Fibroblast of skin of back (primary cell): ENCODE results near the gene EIF6.

Experiments
- DNase-seq: peaks from one replicate; pipeline ENCODE4 v3.0.0-alpha.2; 2013

EIF6 gene

DNA sequence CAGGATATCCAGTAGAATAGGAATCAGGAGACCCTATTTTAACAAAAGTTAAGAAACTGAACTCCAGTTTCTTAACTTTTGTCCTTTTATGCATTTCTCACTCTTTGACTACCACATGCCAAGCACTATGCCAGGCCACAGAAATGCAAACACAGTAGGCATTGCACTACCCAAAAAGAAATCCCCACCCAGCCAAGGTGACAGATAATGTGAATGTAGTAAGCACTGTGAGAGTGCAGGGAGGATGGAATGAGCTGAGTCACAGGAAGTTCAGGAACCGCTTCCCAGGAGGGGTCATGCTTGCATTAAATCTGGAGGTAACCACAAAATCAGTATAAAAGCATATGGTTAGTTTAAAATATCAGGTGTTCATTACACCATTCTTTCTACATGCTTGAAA is 27.7 kb upstream of the EIF6 start:
- peak; percentile 93 for DNase-seq

DNA sequence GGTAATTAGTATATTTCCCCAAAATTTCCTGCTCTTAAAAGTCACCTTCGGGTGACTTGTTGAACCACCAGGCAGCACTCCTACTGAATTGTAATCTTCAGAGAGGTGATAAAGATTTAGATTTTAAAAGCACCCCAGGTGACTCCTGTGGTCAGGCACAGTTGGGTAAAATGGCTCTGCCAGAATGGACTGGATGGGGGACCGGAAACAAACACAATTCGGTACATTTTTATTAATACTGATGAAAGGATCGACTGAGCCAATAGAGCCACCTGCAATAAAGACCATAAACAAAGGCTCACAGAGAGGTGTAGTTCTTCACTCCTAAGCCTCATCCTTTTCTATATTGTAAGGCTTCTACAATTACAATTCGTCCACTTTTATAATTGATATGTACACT is 27.2 kb upstream of the EIF6 start:
- DNase-seq: no peak

DNA sequence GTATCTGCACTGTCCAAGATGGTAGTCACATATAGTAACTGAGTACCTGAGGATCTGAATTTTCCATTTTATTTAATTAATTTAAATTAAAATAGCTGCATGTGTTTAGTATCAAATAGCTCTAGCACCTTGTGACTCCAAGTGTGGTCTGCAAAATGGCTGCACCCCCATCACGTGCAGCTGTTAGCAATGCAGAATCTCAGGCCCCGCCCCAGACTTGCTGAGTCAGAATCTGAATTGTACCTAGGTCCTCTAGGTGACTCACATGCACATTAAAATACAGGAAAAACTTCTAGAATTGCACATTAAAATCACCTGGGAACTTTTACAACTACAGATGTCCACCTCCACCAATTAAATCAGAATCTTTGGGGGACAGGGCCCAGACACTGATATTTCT is 26.8 kb upstream of the EIF6 start:
- peak; percentile 49 for DNase-seq

DNA sequence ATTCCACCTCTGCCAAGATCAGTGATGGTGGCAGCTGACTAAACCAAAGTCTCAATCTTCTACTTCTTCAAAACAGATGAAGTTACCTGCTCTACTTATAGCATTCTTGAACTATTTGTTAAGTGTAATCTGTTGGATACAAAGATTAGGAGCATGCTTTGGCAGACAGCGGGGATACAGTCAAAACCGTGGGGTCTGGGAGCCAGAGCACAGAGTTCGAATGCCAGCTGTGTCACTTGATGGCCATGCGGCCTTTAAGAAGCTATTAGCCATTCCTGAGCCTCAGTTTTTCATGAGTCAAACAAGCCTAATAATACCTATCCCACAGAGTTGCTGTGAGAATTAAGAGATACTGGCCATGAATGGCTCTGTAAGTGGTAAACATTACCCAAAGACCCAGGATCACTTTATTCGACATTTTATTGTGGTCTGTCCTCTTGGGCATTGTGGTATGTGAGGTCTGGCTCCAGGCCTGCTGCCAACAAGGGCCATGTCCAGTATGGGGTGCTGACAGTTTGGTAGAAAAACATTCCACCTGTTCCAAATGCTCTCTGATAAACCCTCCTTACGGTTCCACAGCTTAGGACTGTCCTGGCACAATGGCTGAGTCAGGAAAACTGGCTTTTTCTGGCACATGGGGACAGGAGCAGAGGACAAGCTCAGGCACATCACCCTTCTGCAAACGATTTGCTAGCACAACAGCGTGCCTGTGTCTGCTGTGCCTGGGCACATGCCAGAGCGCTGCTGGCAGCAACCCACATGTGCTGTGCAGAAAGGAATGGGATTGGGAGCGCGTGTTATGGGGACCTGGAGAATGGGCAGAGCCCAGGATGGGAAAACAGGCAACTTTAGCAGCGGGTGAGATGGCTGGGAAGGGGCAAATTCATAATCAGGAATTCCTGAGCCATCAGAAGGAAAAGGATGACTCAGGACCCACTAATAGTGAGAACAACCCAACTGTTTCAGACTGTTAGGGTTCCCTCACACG is 23.4 kb upstream of the EIF6 start:
- peak; percentile 97 for DNase-seq

DNA sequence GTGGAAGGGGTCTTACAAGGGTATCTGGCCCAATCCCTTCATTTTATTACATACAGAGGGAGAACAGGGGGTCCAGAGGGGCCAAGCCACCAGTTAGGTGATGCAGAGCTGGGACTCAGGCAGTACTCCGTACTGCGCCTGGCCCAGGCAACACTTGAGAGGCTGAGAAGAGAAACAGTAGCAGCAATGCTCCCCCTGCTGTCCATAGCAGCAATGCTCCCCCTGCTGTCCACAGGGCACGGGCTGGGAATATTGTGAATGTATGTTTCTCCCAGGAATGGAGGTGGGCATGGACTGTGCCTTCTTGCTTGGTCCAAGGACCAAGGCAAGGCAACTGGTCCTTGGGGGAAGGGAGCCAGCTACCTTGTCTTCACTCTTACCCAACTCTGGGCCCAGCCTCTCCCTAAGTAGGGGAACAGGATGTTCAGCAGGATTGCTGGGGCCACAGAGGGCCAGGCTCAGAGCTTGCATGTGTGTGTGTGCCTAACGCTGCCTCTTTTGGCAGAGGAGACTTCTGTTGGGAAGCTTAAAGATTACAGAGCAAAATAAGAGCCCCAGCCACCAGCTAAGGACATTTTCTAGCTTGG is 22.5 kb upstream of the EIF6 start:
- peak; percentile 86 for DNase-seq

DNA sequence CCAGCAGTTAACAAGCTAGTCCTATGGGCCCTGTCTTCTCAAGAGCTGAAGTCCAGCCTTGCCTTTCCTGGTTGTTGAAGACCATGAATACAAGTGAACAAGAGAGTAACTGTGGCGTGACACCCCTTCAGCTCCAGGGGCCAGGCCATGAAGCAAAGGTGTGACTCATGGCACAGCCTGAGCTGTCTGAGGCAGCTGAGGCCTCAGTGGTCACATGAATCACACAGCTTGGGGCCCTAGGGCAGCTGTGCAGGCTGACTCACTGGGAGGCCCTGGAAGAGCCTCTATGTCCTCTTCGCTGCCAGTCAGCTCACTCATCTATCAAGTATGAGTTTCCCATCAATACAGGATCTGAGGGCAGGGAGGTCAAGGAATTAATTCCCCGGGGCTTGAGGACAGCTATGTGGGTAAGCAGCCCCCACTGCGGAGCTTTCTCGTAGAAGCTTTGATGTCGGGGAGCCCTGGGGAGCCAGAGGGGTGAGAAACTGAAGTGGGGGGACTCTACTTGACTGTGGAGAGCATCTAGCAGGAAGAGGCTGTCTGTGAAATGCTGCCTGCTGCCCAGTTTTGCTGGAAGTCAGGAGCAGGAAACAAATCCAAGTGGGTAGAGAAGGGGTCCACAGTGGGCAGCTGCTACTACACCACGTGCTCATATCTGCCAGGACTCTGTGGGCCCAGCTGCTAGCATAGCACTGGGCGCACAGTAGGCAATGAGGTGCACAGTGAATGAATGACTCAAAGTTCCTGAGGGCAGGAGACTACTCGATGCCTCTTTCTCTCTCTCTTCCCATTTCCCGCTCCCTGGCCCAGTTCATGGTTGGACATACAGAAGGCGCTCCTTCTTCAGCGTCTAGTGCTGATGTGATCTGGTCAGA is 21.3 kb upstream of the EIF6 start:
- DNase-seq: peak; percentile 100

DNA sequence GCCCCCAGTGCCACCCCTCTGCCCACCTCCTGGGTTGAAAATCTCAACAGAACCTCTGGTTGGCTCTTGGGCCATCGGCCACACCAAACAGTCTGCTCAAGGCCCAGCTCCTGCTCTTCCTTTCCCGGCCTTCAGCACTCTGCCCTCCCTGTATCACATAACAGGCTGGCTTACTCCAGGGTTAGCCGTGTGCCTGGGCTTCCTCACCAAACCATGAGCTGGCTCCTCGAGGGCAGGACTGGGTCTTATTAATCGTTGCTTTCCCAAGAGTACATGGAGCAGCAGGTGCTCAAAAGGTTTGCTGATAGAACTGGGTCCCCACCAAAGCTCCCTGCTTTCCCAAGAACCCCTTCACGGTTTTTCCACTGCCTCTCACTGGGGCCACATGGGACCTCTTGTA is 20.4 kb upstream of the EIF6 start:
- no peak for DNase-seq

DNA sequence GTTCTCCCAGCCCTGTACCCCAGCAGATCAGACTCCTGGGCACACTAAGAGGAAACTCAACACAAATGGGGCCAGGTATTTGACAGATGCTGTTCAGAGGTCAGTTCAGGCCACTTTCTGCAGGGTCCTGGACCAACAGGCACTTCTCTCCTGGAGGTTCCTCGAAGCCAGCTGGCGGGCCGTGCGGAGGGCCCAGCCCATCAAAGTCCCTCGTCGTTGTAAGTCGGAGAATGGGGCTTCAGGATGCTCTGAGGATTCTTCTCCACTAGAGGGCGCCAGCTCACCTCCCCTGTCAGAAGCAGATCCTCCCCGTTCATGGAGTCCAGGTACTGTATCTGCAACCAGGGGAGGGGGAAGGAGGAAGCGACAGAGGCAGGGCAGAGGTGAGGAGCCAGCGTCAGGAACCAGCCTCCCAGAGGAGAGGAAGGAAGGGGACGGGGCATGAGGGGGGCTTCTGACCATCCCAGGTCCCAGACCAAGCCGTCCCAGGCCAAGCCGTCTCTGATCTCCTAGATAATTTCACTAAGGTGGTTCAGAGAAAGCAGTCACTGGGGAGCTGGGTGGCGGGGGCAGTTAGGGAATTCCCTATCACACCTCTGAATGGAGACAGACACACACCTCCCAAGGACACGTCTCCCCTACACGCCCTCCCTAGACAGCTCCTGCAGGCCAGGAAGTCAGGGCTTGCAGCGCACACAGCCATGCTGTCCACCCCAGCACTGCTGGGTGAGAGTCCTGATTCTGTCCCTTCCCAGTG is 19.3 kb upstream of the EIF6 start:
- peak; percentile 90 for DNase-seq

DNA sequence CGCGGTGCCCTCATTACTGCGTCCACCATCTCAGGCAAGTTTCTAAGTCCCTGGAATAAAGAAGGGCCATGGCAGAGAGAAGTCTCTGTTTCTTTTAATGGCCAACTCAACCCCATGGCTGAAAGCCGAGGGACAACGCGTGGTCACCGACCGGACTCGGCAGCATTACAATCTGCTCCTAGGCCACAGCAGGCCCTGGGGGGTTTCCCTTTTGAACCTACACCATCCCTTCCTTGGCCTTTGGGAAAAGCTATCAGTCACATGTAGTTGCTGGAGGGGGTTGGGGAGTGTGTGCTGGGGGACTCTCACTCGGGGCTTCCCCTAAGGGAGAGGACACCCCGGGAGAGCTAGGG is 18.8 kb upstream of the EIF6 start:
- peak; percentile 9 for DNase-seq

DNA sequence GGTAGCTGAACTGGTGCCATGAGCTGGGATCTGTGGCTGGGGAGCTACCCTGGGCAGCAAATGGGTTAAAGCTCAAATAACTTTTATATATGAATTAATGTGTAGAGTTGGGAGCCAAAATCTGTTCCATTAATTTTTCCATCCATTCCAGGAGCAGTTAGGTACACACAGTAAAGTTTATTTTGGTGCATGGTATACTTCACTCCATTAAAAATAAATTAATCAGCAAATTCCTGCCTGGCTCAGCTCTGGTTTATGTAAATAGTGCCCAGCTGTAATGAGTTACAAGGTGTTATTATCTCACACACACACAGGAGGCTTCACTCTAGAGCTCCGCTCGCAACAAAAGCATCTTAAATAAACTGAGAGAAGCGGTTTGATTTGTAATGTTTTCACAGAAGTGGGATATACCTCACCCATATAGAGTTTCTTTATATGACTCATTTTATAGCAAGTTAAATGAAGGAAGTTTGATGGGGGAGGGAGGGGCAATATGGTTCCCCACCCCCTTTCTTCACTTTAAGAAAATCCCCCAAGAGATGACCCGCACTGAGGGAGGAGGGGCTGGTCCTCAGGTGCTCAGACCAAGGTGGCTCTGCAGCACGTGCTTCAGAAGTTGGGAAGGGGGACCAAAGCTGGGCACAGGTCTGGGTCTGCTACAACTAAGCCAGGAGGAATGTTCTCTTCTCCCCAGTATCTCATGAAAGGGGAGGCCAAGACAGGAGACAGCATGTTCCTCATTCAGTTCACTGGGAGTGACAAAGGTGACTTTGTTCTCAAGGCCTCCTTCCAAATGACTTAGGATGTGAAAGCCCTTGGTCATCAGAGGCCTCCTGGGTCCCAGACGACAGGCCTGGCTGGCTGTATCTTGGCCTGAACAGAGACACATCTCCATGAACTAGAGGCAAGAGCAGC is 18.1 kb upstream of the EIF6 start:
- DNase-seq: peak; percentile 88

DNA sequence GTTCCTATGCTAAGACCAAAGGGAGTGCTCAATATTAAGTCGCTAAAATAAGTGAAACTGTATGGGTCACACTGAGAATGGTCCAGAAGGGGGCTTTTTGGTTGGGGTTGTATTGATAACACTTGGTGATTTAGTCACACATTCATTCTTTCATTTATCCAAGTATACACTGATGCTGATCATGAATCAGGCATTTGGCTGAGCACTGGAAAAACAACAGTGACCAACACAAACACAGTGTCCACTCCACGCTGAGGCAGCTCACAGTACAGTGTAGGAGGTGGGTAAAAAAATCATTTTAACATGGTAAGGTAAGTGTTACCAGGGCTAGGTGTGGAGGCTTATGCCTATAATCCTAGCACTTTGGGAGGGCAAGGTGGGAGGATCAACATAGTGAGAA is 16.9 kb upstream of the EIF6 start:
- peak; percentile 31 for DNase-seq

DNA sequence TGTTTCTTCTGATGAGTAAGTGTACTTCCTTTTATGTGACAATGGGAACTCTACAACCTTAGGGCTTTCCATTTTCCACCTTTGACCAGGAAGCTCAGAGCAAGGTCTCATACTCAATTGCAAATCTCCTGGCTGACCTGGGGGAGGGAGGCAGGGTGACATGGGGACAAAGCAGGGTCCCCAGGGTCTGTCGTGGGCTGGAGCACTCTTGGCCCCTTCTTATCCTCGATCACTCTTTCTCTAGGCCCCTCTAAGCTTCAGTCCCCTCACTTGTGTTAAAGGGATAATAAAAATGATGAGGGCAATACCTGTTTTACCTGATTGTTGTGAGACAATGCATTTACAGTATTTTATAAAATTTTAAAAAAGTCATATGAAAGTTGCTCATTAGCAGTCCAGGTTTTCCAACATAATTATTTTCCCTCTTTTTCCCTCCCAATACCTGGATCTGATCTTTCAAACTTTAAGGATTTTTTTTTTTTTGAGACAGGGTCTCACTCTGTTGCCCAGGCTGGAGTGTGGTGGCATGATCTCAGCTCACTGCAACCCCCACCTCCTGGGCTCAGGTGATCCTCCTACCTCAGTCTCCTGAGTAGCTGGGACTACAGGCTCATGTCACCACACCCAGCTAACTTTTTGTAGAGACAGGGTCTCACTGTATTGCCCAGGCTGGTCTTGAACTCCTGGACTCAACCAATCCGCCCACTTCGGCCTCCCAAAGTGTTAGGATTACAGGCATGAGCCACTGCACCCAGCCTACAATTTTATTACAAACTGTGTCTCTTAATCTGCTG is 16.1 kb upstream of the EIF6 start:
- DNase-seq: no peak

DNA sequence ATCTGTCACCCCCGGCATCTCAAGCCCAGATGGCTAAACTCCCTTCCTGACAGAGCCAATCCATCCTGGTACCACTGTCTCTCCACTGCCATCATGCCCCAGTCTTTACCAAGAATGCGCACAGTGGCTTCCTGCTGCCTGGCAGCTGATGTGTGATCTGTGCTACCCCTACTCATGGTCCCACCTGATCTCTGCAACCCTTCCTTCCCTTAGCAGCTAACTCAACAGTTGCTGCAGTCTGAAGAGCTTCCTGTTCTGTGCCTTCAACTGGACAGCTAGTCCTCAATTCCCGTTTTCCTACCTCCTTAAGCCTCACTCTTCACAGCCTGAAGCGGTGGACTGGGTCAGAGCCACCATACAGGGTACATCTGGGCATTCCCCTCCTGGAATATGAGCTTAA is 15.2 kb upstream of the EIF6 start:
- DNase-seq: no peak

DNA sequence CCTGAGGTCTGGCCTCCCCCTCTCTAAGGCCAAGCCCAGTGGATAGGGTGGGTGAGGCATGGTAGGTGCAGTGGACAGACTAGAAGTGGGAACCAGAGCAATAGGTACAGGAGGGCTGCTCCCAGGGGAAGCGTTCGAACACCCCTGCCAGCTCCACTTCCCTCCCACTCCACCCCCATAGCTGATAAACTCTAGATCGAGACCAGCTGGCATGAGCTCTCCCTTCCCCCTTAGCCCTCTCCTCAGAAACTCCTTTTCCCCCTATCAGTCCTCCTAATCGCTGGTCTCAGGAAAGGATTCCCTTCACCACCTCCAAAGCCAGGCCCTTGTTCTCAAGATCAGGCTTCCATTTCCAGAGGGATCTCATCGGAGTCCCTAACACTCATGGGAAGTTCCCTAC is 13.7 kb upstream of the EIF6 start:
- DNase-seq: no peak

DNA sequence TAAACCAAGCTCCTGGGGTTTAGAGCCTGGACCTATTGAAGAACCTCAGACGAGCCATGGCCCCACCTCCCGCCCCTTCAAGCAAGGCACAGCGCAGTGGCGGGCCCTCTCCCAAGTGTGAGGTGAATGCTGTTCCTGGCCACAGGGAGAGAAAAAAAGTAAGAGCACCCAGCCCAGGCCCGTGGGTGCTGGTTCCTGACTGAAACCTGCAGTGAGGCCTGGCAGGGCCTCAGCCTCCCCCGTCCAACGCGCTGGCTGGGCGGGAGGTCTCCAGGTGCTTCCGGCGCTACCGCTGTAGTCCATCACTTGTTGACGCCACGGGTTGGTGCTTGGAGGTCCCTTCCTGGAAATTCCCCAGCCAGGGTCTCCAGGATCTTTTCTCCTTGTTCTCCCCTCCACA is 13.2 kb upstream of the EIF6 start:
- DNase-seq: no peak

DNA sequence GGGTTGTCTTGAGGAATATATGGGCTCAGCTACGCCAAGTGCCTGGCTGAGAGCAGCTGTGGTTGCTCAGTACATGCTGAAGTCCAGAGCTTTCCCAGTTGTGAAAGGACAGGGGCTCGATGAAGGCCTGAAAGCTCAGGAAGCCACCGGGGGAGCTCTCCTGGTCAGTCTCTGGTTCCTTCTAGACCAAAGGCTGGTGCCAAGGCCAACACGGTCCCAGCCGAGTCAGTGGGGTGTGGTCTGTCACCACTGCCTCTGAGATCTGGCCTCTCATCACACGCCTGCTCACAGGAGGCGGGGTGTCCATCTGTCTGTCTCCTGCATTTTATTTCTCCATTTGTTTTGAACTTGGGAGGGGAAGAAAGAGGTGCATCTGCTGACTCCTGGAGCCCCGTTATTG is 12.6 kb upstream of the EIF6 start:
- DNase-seq: peak; percentile 53

DNA sequence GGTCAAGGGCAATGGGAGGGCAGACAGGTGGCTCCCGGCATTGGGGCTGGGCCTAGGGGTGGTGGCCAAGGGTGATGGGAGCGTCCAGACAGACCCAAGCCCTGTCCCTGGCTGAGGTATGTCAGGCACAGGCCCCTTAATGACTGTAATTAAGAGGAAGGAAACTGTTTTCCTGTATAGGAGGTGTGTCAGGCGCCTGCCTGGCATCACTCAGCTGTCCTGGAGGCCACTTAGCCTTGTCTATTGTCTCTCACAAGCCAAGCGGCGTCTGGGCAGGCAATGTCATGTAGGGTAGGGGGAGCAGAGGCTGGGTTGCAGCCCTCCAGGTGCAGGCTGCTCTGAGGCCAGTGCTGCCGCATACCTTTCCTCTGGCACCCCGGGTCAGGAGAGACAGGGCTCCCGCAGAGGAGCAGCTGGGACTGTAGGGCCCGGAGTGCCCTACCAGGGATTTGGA is 11.6 kb upstream of the EIF6 start:
- DNase-seq: no peak

DNA sequence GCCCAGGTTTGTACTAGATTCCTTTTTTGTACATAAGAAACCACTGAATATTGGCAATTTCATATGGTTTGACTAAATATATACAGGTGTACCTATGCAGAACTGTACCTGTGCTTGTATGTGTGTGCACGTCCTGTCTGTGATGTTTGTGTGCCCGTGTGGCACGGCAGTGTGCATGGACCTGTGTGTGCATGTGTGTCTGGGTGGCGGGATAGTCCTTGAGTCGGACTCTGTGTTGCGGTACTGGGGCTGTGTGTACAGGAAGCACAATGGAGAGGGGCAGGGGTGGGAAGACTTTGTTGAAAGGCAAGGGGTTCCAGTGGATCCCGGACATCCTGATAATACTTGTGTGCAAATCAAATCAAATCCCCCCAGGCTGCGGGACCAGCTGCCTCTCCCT is 11.1 kb upstream of the EIF6 start:
- DNase-seq: no peak

DNA sequence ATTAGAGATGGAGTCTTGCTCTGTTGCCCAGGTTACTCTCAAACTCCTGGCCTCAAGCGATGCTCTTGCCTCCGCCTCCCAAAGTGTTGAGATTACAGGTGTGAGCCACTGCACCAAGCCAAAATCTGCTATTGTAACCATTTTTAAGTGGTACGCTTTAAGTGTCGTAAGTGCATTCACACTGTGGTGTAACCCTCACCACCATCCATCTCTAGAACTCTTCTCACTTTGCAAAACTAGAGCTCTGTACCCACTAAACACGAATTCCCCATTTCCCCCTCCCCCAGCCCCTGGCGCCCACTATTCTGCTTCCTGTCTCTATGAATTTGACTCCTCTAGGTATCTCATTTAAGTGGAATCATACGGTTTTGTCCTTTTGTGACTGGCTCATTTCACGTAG is 10.5 kb upstream of the EIF6 start:
- no peak for DNase-seq

DNA sequence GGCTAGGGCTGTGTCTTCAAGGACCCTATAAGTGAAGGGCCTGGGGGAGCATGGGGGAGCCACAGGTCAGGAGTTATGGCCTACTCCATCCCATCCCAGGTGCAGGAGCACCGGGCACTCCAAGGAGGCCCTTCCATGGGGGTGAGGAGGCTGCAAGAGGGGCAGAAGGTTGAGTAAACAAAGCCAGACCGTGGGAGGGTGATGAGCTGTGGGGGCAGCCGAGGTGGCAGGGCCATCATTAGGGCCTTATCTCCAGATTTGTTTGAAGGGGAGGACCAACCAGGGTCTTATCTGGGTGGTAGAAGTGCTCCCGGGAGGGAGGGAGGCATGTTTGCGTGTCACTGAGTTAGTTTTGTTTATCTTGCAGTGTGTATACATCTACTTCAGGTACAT is 9.7 kb upstream of the EIF6 start:
- DNase-seq: no peak
